Tongue (tissue), 2 donors: ENCODE results near the gene CORO2B. TPM values are rescaled to one million over a fixed set of nuclear protein-coding genes. Genes with fewer than 3 reads are reported as not detected.

Experiments used
- DNase-seq: peaks from one replicate; pipeline ENCODE4 v3.0.0-alpha.2; 2015
- total RNA-seq: library from RNA; depleted of rRNA; stranded (reverse); fragments of >200 nt; gene quantifications from one replicate; pipeline ENCODE4 v1.2.3, GENCODE V29; 2014

Gene CORO2B, protein sequence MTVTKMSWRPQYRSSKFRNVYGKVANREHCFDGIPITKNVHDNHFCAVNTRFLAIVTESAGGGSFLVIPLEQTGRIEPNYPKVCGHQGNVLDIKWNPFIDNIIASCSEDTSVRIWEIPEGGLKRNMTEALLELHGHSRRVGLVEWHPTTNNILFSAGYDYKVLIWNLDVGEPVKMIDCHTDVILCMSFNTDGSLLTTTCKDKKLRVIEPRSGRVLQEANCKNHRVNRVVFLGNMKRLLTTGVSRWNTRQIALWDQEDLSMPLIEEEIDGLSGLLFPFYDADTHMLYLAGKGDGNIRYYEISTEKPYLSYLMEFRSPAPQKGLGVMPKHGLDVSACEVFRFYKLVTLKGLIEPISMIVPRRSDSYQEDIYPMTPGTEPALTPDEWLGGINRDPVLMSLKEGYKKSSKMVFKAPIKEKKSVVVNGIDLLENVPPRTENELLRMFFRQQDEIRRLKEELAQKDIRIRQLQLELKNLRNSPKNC
- total RNA-seq, result 2.3 TPM

DNA sequence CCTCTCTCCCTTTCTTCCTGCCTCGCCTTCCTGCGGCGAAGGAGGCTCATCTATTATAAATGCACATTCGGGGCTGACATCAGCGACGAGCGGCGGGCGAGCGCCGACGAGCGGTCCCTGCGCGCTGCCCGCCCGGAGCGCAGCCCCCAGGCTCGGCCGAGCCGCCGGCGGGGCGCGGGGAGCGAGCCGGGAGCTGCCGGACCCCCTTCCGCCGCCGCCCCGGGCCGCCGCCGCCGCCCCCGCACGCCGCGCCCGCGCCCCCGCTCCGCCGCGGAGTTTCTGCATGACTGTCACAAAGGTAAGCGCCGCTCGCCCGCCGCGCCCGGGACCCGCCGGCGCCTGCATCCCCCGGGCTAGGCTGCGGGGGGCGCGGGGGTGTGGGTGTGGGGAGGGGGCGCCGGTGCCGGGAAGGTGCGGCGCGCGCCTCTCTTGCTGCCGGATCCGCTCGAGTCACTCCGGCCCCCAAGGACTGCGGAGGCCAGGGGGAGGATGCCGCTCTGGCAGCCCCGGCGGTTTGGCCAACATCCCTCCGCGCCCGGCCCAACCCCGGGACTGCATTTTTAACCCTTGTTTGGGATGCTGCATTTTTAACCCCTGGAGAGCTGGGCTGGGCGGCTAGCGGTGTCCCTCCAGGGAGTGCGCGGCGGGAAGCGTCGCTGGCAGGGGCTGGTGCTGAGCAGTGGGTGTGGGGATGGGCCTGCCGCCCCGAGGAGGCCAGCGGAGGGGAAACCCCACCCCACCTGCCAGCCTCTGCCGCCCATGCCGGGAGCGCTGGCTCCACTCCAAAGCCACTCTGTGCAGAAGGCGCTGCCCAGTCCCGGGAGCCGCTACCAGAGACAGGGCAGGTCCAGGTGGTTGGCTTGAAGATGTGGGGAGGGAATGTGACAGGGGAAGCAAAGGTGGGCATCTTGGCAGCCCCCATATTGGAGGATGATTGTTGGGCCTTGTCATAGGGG is at the start of gene CORO2B:
TSS of gene CORO2B (plus strand) at position 14 of the 956 bp plus-strand sequence. CDS start at position 284, 270 bp downstream.
- DNase-seq, result peak; percentile 62

DNA sequence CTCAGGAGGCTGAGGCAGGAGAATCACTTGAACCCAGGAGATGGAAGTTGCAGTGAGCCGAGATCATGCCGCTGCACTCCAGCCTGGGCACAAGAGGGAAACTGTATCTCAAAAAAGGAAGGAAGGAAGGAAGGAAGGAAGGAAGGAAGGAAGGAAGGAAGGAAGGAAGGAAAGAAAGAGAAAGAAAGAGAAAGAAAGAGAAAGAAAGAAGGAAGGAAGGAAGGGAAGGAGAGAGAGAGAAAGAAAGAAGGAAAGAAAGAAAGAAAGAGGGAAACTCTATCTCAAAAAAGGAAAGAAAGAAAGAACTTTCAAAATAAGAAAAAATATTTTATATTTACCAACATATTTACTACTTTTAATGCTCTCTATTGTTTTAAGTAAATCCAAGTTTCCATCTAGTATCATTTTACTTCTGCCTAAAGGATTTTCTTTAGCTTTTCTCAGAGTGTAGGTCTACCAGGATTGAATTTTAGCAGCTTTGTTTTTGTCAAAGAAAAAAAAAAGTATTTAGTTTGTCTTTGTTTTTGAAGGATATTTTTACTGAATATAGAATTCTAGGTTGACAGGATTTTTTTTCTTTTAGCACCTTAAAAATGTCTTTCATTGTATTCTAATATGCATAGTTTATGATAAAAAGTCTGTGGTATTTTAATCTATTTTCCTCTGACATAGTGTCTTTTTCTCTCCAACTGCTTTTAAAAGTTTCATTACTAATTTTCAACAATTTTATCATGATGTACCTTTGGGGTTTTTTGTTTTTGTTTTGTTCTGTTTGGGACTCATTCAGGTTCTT is 47.2 kb upstream of the CORO2B start:
- no peak for DNase-seq

DNA sequence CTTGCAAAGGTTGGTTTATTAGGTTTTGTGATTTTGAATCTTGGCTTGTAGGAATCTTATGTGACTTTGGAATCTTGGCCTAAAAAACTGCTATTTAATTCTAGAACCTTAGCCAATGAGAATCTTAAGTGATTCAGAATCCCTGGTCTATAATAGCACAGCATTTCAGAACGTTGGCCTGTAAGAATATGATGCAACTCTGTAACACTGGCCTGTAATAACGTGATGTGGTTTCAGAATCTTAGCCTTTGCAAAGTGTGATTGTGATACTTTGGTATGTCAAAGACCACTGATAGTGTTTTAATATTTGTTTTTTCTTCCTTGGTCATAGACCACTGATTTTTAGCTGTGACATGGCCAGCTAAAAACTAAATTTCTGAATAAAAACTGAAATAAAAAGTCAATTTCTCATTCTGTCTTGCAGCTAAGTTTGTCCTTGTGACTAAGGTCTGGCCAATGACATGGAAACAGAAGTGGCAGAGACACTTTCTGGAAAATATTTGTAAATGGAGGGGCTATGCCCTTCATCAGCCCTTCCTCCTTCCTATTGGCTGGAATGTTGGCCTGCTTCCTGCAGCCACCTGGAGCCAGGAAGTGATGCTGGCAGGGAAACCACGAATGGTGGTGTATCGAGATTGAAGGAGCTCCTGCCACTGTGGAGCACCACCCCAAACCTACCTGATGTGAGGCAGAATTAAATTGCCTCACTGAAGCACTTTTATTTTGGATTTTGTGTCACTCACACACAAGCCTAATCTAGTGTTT is 42.3 kb upstream of the CORO2B start:
- DNase-seq, result no peak

DNA sequence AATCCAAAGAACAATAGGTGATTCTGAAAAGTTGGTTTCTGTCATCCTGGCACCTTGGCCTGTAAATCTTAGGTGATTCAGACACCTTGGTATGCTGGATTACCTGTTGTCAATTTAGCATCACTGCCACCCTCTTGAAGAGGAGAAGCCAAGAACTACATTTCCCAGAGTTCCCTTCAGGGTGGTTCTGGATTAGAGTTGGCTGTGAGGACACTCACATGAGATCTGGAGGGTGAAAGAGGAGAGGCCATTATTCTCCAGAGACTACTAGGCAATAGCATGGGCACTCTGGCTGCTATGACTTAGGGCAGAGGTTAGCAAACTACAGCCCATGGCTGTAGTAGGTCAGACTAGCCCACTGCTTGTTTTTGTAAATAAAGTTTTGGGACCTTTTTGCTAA is 41.7 kb upstream of the CORO2B start:
- no peak for DNase-seq

DNA sequence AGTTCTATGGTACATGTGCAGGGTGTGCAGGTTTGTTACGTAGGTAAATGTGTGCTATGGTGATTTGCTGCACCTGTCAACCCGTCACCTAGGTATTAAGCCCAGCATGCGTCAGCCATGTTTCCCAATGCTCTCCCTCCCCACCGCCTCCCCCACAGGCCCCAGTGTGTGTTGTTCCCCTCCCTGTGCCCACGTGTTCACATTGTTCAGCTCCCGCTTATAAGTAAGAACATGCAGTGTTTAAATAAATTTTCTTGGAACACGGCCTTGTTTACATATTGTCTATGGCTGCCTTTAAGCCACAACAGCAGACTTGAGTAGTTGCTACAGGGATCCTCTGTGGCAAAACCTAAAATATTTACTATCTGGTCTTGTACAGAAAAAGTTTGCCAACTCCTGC is 41.3 kb upstream of the CORO2B start:
- no peak for DNase-seq

DNA sequence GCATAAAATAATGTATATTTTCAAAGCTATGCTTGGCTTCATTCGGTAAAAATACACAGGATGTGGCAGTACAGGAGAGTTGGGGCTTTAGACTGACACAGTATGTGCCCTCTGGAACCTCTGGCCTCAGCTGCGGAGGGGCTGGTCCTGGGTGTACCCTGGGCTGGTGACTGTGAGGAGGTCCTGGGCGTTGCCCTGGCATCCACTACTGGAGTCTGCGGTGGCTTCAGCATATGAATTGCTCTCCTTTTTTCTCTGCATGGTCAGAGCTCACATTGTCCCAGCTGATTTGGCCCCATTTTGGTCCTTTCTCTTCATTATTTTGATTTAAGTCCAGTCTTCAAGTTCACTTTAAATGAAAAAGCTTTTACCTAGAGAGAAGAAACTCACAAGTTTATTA is 40.5 kb upstream of the CORO2B start:
- DNase-seq, result no peak

DNA sequence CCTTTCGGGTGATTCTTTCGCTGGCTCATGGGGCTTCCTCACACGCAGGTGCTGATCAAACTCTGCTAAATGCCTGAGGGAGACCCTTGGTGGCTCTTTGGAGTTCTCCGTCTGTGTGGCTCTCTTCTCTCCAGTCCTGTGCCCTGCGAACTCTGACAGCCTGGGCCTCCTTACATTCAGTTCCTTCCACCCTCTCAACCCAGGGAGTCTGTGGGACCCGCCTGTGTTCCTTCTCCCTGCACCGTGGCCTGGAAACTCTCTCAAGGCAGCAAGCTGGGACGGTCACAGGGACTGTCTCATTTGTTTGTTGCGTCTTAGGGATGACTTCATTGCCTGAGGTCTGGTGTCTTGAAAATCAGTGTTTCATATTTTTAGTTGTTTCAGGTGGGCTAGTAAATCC is 37.0 kb upstream of the CORO2B start:
- no peak for DNase-seq

DNA sequence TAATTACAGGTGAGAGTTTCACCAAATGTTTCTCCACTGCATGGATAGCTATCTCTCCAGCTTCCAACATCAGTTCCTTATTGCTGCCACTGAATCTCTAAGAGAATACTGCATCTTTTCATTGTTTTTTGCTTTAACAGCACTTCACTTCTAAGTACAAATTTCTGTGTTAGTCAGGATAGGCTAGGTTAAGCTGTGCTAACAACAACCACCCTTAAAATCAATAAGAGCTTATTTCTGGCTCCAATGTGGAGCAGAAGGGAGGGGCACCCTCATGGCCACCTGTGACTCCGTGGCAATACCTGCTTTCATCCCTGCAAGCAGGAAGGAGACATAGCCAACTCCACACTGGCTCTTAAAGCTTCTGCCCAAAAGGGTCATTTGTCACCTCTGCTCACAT is 36.4 kb upstream of the CORO2B start:
- no peak for DNase-seq

DNA sequence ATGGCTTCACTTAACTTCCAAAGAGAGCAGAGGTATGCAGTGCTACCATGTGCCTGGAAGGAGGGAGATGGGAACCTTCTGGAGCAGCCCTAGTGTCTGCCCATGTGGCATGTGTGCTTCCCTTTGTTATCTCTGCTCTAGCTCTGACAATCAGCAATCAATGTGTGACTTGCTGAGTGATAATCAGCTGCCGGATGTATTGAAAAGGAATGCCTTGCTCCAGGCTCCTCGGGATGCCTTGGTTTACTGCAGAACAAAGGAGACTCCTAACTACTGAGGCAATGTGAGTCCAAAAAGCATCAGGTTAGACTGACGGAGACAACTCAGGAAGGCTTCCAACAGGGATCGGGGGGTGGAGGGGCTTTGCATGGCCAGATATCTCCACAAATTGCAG is 36.0 kb upstream of the CORO2B start:
- no peak for DNase-seq

DNA sequence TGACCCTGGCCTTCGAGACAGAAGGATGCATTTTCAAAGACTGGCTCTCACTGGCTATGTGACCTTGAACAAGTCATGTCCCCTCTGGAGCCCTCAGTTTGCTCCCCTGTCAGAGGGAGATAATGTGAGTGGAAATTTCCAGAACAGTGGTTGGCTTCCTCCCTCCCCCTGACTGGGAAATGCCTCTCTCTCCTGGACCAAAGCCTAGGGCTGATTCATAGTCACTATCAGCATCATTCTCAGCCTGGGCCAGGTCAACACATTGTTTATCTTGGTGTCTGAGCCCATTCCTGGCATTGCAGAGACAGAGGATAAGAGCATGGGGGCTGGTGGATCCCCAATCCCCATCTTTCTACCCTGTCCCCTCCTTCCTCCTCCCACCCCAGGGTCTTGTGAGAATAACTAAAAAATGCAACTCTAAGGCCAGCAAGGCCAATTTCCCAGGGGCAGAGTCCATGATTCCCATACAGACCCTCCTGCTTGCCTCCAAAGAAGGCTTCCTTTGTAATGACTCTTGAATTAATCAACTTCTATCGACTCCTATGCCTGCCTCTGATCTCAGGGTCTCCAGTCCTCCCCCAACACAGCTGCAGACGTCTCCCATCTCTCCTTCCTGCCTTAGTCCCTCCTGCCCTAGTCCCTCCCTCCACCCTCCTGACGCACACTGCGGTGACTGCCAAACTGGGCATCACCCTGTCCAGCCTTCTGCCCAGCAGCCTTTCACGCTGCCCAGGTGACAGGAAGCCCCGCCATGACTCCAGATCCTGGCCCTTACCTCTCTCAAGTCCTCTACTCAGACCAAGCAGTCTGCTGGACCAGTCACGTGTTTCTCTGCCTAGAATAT is 35.4 kb upstream of the CORO2B start:
- no peak for DNase-seq

DNA sequence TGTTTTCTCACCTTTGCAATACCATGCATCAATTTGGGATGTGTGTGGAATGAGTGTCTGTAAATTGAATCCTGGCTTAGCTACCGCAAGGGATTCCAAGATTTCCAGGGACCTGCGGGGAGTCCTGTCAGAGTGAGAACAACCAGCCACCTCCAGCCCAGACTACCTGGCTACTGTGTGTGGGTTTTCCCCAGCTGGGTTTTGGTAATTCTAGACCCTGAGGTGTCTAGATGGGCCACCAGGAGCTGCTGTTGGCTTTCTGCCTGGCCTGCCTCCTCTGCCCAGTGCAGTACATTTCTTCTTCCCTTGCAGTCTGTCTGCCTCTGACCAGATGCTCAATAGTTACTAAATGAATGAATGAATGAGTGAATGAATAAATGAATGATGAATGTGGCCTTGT is 32.5 kb upstream of the CORO2B start:
- DNase-seq, result no peak

DNA sequence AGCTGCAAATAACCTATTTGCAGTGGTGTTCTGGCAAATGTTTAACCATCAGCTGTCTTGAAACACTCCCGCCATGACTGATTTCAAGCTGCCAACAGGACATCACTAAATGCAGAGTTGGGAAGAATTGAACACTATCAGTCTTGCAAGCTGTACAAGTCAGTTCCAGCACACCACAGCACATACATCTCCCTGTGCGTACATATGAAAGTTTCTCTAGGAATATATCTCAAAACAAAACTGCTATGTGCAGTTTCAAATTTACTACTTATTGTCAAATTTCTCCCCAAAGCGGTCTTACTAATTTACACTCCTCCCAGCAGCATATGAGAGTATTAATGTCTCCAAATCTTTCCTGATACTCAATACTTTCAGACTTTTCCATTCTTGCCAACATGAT is 30.4 kb upstream of the CORO2B start:
- no peak for DNase-seq

DNA sequence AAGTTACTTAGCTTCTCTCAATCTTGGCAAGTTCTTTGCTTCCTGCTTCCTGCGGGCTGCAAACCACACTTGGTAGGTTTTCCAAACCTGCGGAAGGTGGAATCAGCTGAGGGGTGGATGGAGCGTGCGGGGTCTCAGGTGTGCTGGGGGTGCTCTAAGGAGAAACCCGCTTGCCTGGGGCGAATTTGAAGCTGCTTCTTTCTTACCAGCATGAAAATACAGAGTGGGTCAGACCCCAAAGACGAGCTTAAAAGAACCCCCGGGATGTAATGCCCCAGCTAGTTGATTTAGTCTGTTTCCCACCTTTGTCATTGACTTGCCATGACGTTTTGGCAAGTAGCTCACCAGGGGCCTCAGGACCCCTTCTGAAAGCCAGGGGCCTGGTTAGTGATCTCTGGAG is 28.8 kb upstream of the CORO2B start:
- DNase-seq, result no peak

DNA sequence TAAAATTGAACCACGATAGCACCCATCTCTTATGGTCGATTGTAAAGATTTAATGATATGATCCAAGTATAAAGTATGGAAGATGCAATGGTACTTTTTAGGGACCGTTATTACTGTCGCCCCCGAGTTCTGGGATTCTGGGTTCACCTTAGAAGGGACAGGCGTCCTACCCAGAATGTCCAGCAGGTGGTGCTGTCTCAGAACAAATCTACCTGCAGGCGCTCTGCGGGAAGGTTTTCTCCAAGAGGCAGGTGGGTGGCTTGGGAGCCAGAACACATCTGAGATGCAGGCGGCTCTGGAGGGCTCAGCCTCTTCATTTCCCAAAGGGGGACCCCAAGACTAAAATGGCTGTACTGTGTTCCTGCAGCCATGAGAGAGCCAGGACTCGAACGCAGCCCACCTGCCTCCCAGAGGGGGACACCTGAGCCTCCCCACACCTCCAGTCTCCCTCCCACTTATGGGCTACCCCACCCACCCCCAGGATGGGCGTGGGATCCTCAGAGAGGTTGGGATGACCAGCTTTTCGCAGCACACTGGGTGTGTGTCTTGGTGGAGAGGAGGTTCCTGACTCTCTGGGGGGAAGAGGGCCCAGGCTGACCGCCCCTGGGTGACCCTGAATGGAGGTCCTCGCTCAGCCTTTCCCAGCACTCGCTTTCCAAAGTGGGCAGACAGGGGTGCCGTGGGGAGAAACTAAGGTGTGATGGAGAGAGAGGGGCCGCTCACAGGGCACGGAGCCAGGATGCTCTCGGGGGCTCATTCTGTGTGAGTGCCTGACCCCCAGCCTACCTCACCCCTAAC is 28.1 kb upstream of the CORO2B start:
- DNase-seq, result peak; percentile 84

DNA sequence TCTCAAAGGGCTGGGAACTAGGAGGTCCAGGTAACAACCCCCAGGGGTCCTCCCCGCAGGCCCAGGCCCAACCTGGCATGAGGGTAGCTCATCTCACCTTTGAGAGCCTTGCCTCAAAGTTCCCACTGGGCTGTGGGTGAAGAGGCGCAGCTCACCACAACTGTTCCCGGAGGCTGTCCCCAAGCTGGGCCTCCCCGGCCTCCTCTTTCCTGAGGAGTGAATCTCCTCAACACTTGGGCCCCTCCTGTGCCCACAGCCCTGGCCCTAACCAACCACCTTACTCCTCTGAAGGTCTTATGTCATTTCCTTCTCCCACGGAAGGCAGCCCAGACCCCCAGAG is 27.5 kb upstream of the CORO2B start:
- DNase-seq, result no peak

DNA sequence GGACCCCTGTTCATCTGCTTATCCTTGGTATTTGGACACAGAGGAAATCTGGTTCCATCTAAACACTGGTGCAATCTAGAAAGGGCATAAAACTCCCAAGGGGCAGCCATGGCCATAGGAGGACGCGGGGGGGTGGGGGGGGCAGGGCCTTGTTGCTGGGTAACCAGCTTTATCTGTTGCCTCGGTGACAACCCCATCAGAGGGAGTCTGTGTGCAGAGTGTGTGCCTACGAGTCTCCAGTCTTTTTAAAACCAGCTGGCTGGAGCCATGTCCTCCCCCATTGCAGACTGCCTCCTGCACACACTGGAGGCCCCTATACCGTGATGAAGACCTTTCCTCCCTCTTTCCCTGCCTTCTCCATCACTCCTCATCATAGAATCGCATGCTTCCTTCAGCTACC is 26.4 kb upstream of the CORO2B start:
- no peak for DNase-seq

DNA sequence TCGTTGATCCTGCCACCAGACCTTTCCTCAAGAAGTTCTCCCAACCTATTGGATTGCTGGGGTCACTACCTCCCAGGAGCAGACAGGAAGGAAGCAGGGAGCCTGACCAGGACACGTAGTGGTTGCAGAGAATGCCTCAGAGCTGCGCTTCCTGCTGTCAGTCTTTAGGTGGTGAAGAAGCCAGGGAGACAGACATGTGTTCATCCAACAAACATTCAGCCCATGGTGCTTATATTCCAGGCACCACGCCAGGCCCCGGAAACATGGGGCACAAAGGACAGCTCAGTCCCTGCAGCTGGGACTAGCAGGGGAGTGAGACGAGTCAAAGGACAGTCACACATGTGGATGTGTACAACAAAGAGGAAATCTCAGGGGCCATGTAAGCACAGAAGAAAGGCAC is 26.0 kb upstream of the CORO2B start:
- DNase-seq, result peak; percentile 14

DNA sequence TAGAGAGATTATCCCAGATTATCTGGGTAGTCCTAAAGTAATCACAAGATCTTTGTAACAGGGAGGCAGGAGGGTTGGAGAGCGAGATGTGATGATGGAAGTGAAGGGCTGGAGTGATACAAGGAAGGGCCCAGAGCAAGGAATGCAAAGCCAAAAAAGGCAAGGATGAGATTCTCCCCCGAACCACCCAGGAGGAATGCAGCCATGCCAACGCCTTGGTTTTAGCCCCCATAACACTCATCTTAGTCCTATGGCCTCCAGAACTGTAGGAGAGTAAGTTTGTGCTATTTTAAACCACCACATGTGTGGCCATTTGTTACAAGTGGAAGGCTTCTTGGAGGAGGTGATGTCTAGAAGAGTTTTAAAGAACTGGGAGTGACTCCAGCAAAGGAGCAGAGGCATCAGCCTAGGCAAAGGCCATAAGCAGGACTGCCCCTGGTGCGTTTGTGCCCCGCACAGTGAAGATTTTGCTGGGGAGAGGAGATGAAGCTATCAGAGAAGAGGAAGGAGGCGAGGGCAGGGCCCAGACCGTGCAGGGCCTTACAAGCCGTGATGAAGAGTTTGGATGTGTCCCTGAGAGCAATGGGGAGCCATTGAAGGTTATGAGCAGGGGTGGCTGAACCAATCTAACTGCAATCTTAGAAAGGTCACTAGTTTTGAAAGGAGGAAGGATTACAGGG is 25.3 kb upstream of the CORO2B start:
- DNase-seq, result no peak

DNA sequence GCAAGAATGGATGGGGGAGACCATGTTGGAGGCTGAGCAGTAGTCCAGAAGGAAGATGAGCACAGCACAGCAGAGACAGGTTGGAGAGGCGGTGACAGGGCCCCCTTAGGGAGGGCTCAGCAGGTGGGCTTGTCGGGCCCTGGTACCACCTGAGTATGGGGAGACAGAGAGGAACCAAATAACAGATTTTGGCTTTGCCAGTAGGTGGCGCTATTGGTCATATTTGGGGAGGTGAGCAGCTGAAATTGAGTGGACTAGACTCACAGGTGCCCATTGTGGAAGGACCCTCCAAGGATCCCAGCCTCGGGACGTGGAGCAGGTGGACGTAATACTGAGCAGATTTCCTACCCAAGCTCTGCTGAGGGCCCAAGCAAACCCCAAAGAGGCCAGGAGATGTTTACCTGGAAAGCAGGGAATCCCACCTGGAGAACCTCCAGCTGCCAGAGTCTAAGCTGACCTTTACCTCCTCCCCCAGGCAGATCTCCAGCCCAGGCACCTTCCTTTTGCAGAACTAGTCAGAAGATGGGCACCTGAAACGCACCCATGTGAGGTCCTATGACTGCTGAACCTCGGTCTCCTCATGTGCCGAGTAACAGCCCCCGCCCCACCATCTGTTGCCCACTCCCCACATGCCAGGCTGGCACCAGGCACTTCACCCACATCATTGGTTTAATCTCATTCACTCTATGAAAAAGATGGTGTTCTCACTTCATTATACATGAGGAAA is 24.6 kb upstream of the CORO2B start:
- peak; percentile 88 for DNase-seq
